ENCODE data around the gene ZNF865. TPM values are rescaled to one million over a fixed set of nuclear protein-coding genes. Genes with fewer than 3 reads are reported as not detected.

Gene ZNF865
- total RNA-seq, 1 donor from 2014 or later = 21.4 TPM

DNA sequence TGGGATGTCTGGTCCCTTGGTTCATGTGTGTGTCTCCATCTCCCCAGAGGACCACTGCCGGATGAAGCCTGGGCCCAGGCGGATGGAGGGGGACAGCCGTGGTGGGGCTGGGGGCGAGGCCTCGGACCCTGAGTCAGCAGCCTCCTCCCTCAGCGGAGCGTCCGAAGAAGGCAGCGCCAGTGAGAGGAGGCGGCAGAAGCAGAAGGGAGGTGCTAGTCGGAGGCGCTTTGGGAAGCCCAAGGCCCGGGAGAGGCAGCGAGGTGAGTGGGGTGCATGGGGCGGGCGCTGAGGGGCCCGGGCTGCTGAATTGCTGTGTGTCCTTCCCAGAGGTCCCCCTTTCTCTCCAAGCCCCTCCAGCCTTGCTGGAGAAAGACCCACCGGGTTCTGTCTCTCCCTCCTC, 45.8 kb downstream of the ZNF865 start:
- peaks cover 9% of the 10 kb centered on the region for H3K36me3 Mint-ChIP-seq
- H3K27ac Mint-ChIP-seq = no peak overlapping the region
- no peak overlapping the region for H3K4me3 Mint-ChIP-seq
- TF ChIP-seq, protein P1, sequence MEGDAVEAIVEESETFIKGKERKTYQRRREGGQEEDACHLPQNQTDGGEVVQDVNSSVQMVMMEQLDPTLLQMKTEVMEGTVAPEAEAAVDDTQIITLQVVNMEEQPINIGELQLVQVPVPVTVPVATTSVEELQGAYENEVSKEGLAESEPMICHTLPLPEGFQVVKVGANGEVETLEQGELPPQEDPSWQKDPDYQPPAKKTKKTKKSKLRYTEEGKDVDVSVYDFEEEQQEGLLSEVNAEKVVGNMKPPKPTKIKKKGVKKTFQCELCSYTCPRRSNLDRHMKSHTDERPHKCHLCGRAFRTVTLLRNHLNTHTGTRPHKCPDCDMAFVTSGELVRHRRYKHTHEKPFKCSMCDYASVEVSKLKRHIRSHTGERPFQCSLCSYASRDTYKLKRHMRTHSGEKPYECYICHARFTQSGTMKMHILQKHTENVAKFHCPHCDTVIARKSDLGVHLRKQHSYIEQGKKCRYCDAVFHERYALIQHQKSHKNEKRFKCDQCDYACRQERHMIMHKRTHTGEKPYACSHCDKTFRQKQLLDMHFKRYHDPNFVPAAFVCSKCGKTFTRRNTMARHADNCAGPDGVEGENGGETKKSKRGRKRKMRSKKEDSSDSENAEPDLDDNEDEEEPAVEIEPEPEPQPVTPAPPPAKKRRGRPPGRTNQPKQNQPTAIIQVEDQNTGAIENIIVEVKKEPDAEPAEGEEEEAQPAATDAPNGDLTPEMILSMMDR (IDR thresholded peaks at IDR 0.05; ENCODE audit: unreplicated experiment) = no peak
- H3K27me3 Mint-ChIP-seq (ENCODE audit: low read depth) = no peaks in the 10 kb centered on the region
- no peaks in the 10 kb centered on the region for H3K9me3 Mint-ChIP-seq
- DNase-seq (ENCODE audit: low spot score in 2 of 2, unreplicated experiment in 2 of 2) = no peak
- peaks cover 32% of the 10 kb centered on the region for H3K4me1 Mint-ChIP-seq

DNA sequence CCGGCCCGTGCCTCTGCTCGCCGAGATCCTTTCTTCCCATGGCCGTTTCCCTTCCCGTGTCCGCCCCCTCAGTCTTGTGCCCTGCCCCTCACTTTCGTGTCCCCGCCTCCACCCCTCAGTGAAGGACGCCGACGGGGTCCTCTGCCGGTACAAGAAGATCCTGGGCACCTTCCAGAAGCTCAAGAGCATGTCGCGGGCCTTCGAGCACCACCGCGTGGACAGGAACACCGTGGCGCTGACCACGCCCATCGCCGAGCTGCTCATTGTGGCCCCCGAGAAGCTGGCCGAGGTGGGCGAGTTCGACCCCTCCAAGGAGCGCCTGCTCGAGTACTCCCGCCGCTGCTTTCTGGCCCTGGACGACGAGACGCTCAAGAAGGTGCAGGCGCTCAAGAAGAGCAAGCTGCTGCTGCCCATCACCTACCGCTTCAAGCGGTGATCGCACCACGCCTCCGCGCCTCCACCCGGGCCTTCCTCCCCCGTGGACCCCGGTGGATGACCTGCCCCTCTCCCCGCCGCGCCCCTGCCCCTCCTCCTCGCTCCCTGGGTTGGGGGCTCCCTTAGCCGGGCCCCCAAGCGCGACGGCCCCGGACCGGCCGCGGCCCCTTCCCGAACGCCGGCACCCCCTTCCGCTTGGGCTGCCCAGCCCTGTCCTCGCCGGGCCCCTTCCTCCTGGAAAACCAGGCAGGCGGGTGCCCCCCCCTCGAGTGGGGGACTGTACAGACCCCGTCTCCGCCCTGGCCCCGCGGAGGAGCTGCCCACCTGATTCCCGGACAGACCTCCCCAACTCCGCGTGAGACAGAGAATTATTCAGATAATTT, 47.1 kb downstream of the ZNF865 start:
- no peak for DNase-seq (ENCODE audit: low spot score in 2 of 2, unreplicated experiment in 2 of 2)
- TF ChIP-seq, protein P1 (IDR thresholded peaks at IDR 0.05; ENCODE audit: unreplicated experiment) = no peak
- no peaks in the 10 kb centered on the region for H3K27me3 Mint-ChIP-seq (ENCODE audit: low read depth)
- H3K9me3 Mint-ChIP-seq = no peaks in the 10 kb centered on the region
- H3K4me1 Mint-ChIP-seq = peaks cover 39% of the 10 kb centered on the region
- H3K27ac Mint-ChIP-seq = peak overlapping the region; percentile 51
- H3K4me3 Mint-ChIP-seq = peak overlapping the region; percentile 23
- H3K36me3 Mint-ChIP-seq = peaks cover 9% of the 10 kb centered on the region

DNA sequence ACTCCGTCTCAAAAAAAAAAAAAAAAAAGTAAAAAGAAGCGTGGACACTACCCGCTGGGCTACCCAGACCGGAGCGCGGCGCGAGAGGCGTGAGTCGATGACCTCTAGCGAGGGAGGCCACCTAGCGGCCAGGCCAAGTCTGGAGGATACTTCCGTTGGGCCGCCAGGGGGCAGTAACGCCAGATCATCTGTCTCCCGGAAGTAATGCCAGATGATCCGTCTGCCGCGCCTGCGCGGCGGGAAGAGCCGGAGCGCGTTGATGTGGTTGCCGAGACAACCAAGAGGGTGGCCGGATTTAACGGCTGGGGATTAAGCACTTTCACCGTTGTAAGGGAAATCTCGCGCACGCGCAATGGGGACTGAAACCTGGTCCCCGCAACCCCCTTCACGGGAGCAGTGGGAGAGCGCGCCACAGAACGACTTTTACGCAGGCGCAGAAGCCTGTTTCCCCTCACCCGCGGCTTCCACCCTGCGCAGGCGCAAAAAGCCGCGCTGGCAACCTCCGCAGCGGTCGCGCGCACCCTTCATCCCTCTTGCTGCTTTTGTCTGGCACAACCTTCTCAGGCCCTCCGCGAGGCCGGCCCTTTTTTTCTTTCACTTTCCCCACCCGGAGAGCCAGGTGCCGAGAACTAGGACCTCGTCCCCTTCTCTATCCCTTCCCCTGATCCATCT, 48.3 kb downstream of the ZNF865 start:
- H3K4me1 Mint-ChIP-seq = peaks cover 40% of the 10 kb centered on the region
- H3K9me3 Mint-ChIP-seq = no peaks in the 10 kb centered on the region
- peak overlapping the region; percentile 95 for H3K4me3 Mint-ChIP-seq
- peak; percentile 99 for DNase-seq (ENCODE audit: low spot score in 2 of 2, unreplicated experiment in 2 of 2)
- H3K27ac Mint-ChIP-seq = peak overlapping the region; percentile 100
- TF ChIP-seq, protein P1 (IDR thresholded peaks at IDR 0.05; ENCODE audit: unreplicated experiment) = peak; percentile 98
- peaks cover 9% of the 10 kb centered on the region for H3K36me3 Mint-ChIP-seq
- no peaks in the 10 kb centered on the region for H3K27me3 Mint-ChIP-seq (ENCODE audit: low read depth)

DNA sequence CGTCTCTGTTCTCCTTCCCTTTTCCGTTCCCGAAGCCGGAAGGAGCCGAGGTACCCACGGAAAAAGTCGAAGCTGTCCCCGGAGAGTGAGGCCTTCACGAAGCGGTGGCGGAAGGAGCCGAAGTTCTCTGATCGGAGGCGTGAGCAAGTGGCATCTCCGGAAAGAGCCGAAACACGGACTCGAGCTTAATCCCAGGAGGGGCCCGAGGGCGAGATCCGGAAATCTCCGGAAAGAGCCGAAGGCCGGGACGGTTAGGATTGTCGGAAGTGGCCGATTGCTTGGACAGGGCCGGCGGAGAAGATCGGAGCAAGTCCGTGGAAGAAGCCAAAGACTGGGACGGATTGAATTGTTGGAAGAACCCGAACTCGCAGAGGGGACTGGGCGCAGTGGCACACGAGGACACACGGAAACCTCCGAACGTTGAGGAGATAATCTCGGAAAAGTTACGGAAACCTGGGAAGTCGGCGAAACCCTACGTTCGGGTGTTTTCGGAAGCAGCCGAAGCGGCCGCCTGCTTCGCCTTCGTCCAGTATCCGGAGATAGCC, 48.9 kb downstream of the ZNF865 start:
- Mint-ChIP-seq H3K4me3 (peak overlapping the region; percentile 95), H3K36me3 (peaks cover 9% of the 10 kb centered on the region), H3K27ac (peak overlapping the region; percentile 100), H3K9me3 (no peaks in the 10 kb centered on the region), H3K4me1 (peaks cover 36% of the 10 kb centered on the region), H3K27me3 (ENCODE audit: low read depth) (no peaks in the 10 kb centered on the region)
- TF ChIP-seq, protein P1 (IDR thresholded peaks at IDR 0.05; ENCODE audit: unreplicated experiment) = no peak
- DNase-seq (ENCODE audit: low spot score in 2 of 2, unreplicated experiment in 2 of 2) = peak; percentile 99

DNA sequence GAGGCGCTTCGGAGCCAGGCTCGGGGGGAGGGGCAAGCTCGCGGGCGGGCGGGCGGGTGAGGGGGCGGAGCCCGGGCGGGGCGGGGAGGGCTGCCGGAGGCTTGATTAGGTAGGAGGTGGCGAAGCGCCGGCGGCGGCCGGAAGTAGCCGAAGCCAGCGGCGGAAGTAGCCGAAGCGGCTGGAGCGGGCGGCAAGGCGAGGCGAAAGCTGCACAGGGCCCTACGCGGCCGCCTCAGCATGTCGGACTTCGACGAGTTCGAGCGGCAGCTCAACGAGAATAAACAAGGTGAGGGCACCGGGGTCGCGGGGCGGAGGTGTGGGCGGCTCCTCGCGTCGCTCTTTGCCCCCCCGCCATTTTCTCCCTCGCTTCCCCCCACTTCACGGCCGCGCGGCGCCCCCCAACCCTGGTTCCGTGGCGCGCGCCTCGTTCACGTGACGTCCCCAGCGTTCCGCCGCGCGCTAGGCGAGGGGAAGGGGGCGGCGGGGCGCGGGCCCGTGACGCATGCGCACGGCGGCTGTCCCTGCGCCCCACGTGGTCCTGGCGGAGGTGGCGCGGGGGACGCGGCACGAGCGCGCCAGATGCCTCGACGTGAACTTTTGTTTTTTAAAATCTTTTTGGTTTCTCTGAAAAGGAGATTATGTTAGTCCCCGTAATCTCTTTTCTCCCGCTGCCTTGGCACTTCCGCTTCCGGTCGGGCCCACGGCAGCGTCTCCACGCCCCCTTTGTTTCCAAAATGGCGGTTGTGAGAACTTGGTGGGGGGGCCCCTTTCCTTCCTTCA, 49.6 kb downstream of the ZNF865 start, which contains the start of gene U2AF2:
Gene U2AF2, plus strand, starts transcription at position 168 of the 780 bp plus-strand sequence. Its CDS starts 70 bp downstream, at position 238.
- TF ChIP-seq, protein P1 (IDR thresholded peaks at IDR 0.05; ENCODE audit: unreplicated experiment) = no peak
- peak; percentile 94 to 97 for DNase-seq (ENCODE audit: low spot score in 2 of 2, unreplicated experiment in 2 of 2)
- Mint-ChIP-seq H3K27me3 (ENCODE audit: low read depth) (no peaks in the 10 kb centered on the region), H3K36me3 (peaks cover 7% of the 10 kb centered on the region), H3K9me3 (no peaks in the 10 kb centered on the region), H3K4me3 (peak within 1 kb of the TSS; percentile 95), H3K27ac (peak within 1 kb of the TSS; percentile 100), H3K4me1 (peaks cover 35% of the 10 kb centered on the region)
